Smooth muscle cell of the brain vasculature (primary cell): Measurements from ENCODE around the gene SLC22A23.

Source experiments
- DNase-seq: peaks from one replicate; pipeline ENCODE4 v3.0.0-alpha.2; 2012; ENCODE audit warnings: low read depth, low spot score

Gene SLC22A23

DNA sequence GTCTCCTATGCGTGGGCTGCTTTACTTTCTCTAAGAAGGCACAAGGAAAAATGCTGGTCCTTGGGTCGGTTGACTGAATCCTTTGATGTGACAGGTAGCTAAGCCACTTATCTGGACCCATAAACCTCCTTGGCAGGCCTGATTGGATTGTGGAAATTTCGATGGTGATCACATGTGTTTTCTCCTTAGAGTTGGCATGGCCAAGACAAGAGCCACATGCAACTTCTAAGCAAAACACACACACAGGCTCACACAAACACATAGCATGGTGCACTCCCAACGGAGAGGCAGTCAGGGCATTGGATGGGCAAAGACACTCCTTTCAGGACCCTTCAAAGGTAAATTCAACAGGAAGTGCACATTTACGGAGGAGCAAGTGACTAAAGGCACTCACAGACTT, 102.9 kb downstream of the SLC22A23 start:
- no peak for DNase-seq

DNA sequence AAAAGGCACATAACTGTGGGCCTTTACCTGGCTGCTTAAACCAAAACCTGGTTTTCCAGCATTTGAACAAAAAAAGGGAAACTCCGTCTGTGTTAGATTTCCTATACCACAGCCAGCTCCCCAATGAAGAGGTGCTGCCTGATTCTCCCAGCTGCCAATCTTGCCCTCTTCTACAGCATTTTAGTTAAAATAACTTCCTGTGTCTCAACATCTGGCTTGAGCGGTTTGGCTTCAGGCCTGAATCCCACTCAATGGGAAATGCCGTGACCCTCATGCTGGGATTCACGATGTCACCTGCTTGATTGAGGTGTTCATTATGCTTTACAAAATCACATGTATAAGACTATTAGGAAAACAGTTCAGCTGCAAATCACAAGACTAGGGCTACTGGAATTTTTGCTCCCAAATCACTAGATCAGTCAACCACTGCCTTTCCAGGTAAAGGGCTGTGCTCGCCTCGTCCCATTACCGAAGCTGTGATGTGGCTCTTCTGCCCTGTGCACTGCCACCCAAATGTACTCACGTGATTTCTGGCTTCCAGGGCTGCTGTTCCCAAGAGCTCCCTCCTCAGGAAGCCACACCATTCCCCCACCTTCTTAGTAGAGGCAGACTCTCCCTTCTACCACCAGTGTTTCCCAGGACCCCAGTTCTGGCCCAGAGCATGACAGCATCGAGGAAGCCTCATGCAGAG, 103.5 kb downstream of the SLC22A23 start:
- no peak for DNase-seq

DNA sequence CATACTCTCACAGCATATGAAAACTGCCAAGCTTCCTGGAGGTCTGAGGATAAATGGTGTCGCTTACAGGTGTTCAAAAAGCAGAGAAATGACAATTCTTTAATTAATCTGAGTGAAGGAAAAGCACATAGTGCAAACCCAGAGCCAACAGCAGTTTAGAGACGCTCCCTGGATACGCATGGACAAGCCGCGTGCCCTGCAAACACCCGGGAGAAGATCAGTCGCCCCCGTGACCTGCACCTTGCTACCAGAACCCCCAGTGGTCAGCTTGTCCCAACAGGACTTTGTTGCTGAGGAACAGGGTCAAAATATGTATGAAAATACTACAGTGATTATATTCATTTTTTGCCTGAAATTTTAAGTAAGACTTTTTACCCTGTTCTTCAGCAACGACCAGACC, 104.2 kb downstream of the SLC22A23 start:
- DNase-seq = no peak

DNA sequence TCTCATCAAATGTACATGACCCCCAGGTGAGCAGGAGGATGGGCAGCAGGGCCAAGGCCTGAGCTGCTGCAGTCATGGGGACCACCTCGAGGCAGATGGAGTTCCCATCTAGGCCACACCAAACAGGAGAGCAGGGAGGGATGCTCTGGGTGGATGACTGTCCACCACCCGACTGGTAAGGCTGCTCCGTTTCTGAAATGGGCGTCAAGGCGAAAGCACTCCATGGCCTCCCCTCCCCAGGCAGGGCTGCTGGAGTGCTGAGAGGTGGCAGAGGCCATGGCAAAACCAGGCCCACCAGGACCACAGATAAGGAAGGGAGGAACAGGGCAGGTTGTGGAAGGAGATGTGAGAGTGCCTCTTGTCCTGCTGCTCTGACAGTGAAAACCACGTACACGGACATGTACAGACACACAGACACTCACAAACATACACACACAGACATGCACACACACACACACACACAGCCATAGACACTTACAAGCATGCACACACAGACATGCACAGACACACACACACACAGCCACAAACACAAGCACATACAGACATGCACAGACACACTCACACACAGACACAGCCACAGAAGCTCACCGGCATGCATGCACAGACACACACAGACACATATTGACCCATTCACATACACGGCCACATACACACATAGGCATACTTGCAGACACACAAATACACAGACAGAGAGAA, 104.9 kb downstream of the SLC22A23 start:
- DNase-seq = no peak

DNA sequence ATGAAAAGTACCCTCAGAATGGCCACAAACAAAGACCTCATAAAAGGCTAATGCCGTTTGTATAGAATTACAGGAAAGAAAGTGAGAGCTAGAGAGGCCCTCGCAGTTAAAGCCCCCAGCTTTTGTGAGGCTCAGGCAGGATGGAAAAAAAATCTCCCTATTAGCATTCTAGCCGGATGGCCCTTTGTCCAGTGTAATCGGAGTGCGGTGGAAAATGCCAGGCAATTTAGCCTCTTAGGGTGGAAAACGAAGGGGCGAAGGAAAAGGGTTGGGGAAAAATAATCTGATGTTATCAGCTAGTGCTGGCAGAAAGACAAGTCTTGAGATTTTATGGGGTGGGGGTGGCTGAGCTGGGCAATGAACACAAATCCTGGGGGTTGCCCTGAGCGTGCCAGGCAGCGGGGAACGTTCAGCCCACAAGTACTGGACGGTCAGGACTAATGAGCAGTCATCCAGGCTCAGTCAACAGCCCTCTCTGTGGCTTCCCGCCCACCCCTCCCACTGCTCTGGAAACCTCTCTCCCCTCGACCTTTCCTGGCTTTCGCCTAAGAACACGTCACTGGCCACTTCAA, 105.7 kb downstream of the SLC22A23 start:
- DNase-seq = no peak

DNA sequence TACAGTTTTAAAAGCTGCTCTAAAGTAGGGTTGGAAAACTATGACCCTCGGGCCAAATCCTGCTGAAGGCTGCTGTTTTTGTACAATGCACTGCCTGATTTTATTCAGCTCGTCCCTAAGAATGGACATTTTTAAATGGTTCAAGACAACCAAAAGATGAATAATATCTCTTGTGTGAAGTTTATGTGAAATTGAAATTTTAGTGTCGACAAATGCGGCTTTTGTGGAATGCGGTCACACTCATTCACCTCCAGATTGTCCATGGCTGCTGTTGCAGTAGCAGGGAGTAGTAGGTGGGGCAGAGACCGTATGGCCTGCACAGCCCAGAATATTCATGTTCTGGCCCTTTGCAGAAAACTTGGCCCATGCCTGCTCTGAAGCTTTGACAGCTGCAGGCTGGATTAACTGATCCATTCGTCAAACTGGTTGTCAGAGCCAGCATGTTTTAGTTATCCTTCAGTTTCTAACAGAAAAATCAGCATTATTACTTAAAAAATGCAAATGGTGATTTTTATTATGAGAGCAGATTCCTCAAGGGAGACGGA, 106.5 kb downstream of the SLC22A23 start:
- no peak for DNase-seq

DNA sequence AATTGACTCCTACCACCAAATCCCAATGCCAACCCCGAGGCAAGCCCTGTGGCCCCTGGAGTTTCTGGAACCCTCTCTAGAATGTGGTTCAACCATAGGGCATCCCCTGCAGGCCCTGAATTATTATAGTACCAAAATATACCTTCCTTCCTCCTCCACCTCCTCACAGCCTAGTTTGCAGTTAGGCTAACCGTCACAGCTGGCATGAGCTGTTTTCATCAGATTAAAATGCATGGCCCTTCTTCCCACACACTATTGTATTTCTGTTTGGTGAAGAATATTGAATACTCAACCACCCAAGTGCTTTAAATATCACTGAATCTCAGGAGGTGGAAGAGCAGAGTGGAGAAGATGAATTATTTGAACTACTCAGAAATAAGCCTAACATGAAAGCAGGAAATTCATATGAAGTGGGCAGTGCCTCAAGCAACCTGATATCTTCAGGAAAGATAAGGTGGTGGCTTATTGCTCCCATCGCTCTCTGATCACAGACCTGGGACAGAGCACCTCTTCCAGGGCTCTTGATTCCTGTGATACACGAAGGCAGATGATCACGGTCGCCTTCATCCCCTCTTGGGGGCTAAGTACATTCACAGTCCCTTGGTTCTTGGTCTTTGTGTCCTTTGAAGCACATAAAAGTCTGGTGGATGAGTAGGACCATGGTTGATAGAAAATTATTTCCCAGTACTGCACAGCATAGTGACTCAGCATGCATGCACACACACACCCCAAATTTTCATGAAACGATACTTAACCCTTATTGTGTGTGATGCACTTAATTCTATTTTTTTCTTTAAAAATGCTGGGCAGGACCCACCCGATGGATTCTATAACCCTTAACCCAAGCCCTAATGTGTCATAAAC, 107.2 kb downstream of the SLC22A23 start:
- no peak for DNase-seq

DNA sequence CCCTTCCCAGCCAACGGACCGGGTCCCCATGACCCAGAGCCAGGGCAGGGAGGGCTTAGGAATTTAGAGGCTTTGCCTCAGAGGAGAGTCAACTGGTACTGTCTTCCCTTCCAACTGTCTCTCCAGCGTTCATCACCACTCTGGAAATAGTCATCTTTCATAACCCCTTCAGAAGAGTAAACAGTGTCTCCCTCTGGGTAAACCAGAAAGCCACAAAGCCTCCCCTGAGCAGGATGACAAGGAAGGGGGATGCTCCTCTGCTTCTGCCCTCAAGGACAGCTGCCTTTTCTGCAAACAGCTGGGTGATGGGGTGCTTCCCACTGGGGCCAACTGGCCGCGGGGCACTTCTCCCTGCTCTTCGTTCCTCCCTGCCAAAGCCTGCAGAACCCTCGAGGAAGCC, 108.0 kb downstream of the SLC22A23 start:
- DNase-seq = no peak

DNA sequence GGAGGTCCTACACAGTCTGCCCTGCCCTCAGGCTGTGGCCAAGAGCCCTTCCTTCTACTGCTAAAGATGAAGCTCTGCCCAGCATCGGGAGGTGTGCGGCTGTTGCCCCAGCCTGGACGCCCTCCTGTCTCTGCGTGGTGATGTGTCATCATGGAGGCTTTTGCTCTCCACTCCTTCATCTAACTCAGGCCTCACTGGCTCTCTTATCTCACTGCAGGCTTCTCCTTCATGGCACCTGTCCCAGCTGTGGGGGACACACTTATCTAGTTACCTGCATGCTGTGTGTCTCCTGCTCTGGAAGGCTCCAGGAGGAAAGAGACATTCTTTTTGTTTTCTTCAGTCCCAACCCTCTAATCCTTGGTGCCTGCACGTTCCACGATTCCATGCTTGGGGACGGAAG, 109.0 kb downstream of the SLC22A23 start:
- no peak for DNase-seq

DNA sequence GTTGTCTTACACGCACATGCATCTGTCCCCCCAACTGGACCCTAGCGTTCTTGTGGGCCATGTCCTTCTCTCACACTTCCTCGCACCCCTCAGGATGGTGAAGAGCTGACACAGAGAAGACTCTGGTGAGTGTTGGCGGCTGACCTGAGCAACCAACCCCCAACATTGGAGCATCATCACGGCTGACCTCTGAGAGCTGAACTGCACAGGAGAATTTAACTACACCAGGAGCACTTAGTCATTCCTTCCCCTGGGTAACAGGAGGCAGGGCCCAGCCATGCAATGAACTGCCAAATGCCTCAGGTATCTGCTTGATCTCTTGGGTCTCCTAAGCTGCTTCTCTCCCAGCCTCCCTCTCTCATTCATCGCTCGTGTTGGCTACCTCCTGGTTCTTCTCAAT, 109.6 kb downstream of the SLC22A23 start:
- no peak for DNase-seq

DNA sequence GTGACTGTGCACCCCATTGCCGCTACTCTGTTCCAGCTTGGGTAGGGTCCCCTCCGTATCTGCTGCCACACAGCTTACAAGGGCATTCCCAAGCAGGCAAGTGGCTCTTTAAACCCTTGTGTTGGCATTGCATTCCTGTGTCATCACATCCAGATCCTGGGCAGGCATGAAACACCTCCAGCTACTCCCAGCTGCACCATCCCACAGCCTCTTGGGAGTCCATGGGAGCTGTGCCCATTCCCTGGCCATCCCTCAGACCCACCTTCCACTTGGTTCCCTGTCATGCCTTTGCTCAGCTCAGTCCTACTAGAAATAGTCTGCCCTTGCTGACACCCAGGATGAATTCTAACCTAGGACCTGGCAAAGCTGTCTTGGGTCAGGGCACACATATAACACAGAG, 110.4 kb downstream of the SLC22A23 start:
- DNase-seq = no peak

DNA sequence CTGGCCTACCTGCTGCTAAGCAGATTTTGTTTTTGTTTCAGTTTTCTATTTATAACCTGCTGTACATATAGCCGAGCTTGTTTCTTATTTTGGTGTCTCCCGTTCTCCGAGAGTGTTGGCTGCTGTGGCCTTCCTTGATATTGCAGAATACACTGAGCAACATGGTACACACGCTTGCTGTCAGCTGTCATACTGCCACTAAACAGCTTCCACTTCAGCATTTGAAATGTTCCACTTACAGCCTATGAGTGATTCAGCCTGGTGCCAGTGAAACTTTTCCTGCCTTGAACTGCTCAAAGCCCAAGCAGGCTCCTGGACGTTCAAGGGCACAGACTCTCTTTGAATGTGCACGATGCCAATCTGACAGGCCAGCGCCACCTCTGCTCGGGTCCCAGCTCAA, 111.0 kb downstream of the SLC22A23 start:
- DNase-seq = no peak

DNA sequence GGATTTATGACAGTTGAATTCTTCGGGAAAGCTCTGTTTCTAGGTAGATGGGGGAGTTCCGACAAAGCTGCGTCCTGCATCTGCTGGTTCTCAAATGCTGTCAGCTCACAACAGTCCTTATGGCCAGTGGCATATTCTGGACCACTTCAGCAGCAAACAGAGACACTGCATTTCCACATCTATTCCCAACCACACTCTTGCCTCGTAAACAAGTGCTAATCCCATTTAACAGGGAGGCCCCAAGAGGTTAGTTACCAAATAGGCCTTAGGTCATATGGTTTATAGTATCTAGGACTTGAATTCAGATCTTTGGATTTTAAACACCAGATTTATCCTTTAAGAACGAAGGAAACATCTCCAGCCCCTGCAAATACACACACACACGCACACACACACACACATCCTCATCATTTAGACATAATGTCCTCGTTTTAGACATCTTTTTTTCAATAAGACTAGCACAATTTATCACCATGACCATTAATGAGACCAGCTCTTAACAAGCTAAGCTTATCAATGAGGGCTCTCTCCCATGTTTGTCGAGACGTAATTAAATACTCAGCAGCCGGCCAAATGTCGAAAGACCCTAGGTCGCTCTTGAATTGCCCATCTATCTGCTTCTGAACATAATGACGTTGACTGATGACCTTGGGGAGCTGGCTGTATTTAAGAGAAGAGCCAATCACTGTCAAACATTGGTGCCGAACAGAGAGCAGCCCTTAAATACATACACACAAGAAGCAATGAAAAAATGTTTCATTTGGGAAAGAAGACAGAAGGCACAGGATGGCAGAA, 113.6 kb downstream of the SLC22A23 start:
- no peak for DNase-seq

DNA sequence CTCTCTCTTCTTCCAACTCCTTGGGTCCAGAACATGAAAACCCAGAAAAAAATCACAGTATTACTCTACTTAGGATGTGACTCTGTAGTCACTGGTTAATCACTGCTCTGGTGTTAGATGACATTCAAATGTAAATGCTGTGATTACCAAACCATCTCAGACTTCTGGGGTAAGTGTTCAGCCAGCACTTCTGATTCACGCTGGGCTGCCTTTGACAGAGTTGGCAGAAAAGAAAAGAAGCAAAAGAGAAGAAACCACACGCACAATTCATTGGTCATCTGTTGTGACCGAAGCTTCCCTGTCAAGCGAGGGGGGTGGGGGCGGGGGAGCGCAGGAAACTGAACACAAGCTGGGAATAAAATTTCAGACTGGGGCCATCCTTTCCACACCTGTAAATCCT, 115.4 kb downstream of the SLC22A23 start:
- peak; percentile 53 for DNase-seq

DNA sequence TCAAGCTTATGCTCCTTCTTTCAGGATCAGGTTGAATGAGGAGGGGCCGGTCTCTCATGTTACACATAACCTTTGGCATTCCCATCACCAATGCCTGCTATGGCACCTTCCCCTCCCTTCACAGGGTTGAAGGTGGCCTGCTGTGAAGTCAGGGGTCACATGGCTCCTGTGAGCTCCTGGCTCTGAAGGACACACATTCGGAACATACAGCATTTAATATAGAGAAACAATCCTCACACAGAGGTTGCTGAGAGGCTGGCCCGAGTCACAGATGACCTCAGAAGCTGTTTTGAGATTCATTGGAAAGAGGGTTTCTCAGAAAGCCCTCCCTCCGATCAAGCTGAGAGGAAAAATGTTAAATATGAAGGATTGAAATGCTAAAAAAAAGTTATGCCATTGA, 116.0 kb downstream of the SLC22A23 start:
- peak; percentile 47 for DNase-seq

DNA sequence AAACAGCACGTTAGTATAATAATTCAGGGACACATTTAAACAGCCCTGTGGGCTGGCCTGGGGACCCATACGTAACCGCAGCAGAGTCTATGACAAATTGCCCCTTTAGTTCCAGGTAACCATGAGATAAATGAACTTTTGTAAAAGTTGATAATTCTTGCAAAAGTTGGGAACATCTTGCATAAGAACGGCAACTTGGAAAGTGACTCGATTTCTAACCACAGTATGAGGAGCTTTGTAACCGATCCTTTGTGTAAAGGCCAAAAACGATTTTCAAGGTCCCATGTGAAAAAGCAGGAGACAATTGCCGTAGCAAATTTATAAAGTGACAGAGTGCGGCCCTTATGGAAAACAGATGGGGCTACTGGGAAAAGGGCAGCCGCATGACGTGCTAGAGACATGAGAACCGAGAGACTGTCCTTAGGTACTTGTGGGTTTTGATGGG, 116.5 kb downstream of the SLC22A23 start:
- DNase-seq = no peak

DNA sequence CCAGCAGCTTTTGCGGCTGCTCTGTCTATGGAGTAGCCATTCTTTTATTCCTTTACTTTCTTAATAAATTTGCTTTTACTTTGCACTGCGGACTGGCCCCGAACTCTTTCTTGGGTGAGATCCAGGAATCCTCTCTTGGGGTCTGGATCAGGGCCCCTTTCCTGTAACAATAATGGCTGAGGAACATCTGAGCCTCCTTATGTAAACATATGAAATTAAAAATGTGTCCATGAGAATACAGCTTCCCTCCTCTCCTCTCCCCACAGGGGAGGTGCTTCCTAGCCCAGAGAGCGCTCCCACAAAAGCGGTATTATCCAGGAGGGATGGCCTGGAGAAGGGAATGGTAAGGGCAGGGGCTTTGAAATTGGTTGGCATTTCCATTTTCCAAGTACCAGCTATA, 117.0 kb downstream of the SLC22A23 start:
- DNase-seq = no peak

DNA sequence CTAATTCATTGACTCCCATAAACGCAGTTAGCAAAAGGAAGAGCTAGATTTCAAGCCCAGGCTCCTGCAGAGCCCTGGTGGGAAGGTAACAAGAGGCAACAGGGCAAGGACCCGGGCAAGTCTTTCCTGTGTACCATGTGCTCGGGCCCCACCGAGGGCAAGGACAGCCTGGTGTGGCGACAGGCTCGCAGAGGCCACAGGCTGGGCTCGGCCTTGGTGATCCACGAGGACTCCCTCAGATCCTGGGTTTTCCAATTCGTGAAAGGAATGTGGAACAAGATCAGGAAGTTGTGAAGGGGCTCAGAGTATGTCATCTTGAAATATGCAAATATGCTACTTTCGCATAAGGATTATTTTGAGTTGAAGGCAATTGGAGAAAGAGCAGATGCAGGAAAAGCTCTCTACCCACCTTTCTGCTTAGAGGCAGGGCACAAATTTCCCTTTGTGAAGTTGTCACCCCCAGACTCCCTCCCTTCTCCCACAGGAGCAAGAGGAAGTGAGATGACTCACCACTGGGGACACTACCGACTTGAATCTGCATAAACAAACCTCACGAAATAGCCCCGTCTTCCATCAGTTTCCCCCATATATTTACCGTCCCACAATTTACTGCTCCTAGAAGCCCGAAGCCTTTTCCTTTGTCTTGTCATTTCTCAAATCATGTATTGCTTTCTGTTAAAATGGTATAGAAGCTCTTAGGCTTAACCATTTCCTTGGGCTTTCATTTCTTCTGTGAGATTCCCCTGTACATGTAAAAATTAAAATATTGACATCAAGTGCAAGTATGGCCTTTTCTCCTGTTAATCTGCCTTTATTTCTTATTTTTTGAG, 119.1 kb downstream of the SLC22A23 start:
- no peak for DNase-seq

DNA sequence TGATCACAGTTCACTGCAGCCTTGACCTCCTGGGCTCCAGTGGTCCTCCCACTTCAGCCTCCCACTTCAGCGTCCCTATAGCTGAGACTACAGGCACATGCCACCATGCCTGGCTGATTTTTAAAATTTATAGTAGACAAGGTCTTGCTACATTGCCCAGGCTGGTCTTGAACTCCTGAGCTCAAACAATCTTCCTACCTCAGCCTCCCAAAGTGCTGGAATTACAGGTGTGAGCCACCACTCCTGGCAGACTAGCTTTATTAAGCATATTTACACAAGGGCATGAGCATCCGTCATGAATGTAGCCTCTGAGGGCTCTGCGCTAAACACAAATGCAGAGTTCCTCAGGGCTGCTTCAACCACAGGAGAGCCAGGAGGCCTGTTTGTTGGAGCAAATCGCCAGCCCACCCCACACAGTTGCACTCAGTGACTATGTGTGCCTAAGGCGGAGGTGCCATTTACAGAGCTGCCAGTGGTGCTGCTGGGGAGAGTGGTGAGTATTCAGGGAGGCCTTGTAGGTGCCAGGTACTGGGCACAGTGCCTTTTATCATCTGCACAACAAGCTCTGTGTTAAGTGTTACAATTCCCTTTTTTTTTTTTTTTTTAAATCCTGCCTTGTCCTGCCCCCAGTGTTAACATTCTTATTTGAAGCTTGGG, 119.9 kb downstream of the SLC22A23 start:
- DNase-seq = no peak
